HG02798 (cell line): ENCODE data around the gene ZNF860.

Experiments used
- ATAC-seq: cut with Tn5 transposase; IDR thresholded peaks from one replicate; pipeline ENCODE4 v1.9.1; 2021; ENCODE audit warnings: mild to moderate bottlenecking; ENCODE audit not compliant: unreplicated experiment, poor library complexity

ZNF860 gene

DNA sequence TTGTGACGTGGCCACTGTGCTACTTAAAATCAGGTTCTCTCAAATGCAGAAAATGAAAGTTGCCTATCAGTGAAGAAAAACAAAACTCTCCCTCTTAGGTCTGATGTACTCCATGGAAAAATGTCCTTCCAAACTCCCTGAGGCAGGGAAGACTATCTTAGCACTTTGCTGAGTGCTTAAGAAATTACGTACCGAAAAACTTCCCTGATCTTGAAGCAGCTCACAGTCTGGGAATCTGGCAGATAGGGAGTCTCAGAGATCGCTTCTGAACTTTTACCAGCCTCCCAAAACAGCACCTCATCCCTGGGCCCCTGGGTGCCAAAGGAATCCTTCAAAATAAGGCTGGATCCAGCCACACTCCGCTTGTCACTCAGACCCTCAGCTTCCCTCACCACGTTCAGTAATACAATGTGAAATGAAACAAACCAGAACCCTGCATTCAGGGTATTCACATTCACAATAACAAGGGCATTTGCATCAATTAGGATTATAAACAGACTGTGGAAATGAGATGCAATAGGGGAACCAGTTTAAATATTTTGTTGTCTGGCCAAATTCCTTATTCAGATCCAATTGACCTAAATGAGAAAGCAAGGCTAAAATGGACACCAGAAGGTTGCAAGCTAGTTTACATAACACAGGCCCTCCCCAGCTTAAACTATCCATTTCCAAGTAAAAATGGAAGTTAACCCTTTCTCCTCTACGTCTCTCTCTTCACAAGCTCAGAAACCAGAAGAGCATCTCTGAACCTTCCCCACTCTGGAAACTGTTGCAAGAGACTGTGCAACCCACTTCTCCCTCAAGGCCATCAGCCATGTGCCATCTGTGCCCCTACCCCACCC is 21.4 kb upstream of the ZNF860 start:
- peak; percentile 20 for ATAC-seq

DNA sequence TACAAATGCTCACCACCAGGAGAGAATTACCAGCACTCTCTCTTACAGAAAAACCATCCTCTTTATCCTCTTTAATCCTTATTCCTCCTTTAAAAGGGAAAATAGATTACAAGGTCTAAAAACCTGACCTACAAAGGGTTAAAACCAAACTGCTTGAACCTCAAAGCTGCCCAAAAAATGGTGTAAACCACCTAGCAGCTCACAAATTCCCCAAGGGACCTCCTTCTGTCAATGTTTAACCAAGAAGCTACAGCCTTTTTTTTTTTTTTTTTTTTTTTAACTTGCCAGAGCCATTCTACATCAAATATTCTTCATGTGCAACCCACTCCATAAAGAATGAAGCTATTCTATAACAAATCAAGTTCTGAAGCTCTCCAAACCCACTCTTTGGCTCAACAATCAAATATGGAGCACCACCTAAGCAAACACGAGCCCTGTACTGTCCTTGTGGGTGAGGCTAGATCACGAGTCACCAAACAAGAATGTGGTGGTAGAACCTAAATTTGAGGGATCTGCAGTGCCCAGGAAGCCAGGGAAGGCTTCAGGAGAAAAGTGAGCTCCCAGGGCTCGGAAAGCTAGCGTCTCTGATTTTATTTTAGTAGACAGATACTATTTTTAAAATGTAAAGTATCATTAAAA is 20.6 kb upstream of the ZNF860 start:
- ATAC-seq: peak; percentile 67

DNA sequence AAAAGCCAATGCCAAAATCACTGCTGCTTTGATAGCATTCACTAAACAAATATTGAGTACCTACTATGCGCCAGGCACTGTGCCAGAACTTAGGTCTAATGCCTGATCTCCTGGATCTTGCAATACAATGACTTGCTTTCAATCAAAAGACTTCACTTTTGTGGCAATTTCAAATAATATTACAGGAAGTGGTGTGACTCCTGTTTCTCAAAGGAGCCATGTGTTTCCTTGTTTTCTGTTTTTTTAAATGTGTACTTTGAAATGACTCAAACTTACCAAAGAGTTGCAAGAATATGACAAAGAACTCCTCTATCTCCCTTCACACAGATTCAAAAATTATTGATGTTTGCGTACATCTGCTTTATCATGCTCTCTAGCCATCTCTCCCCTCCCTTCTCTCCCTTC is 18.7 kb upstream of the ZNF860 start:
- ATAC-seq: no peak

DNA sequence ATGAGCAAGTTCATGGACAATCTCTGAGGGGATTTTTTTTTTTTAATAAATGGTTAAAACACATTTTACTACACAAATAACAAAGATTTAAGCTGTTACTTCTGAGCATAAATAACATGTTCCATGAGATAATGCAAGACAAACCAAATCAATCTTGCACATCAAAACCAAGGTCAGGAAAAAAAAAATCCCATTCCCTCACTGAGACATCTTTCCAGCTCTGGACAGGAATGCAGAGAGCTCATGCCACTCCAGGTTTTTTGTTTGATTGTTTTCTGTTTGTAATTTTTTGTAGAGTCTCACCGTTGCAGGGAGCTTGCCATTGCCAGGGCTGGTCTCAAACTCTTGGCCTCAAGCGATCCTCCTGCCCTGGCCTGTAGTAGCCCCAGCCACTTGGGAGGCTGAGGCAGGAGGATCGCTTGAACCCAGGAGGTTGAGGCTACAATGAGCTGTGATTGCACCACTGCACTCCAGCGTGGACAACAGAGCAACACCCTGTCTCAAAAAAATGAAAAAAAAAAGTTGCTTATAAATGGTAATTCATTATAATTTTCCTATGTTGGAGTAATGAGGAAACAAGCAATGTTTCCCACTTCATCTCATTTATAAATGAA is 14.5 kb upstream of the ZNF860 start:
- ATAC-seq: no peak

DNA sequence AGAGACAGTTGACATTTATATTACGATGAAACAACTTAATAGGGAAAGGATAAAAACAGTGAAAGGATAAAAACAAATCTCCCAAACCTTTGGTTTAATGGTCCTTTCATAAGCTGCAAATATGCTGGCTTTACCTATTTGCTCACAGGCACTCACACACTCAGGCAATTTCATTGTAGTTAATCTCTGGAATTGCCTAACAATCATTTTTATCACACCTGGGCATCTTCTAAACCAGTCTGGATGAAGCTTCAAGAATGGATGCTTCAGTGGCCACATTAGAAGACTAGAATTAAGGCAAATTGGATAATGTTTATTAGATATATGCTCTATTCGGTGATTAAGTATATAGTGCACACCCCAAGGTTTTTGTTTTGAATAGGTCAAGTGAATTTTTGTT is 14.0 kb upstream of the ZNF860 start:
- no peak for ATAC-seq

DNA sequence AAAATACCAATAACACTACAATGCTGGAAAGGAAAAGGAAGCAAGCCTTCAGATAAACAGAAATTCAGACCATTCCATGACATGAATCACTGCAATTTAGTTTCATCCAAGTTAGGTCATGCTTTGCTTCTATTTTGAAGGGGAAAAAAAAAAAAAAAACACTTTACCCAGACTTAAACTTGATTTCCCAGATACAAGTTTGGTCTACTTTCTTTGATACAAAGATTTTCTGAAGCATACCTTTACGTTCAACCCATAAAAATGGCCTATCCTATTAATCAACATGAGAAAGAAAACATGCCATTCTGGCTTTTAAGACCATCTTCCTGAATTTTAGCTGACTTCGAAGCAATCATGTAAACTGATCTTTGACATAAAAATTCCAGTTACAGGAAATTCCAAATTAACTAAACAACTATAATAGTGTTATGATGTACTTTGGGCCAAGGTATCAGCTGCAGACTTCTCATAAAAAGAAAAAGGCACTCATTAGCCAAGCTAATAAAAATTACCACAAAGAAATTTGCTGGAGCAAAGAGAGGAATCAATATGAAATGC is 13.1 kb upstream of the ZNF860 start:
- no peak for ATAC-seq

DNA sequence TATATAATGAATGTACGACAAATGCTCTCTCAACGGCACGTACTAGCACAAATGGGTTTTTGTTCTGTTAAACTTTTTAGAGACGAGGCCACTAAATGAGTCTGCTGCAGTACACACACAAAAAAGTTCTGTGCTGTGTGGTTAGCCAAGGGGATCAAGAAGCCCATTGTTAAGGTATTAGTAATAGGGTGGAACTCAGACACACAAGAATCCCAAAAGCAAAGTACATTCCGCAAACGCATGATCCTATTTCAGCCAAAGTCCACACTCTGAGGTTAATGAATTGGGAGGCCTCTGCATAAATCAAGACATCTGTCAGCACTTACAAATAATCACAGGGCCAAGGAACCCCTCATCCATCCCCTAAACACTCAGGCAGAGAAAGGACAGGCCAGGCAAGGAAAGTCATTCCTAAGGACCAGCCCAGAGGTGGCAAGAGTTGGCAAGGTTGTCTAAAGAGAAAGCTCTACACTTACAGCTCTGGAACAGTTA is 12.6 kb upstream of the ZNF860 start:
- ATAC-seq: no peak

DNA sequence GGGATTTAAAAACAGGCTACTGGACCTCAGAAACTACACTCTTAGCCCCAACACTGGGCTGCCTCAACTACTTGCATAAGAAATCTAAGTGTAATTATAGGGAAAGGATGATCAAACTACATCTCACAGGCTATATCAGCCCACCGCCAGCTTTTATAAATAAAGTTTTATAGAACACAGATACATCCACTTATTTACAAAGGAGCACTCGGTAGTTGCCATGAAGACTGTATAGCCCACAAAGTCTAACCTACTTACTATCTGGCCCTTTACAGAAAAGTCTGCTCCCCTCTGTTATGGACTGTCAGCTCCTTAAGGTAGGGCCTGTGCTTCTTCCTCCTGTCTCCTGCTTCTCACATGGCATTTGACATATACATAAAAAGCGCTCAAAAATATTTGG is 9.9 kb upstream of the ZNF860 start:
- no peak for ATAC-seq

DNA sequence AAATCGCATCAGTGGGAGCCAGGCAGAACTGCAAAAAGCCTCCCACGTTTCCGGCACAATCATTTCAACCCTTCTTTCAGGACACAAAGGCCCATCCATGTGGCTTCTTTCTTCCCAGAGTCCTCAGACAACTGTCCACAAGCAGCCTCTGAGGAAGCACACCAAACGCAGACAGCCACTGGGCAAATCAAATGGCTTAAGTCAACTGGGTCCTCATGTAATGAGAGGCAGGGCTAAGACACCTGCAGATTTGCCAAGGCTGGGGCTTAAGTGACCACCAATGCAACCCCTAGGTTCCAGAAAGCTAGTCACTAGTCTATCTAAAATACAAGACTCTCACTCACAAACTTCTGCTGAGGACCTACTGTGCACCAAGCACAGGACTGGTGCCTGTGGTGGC is 8.5 kb upstream of the ZNF860 start:
- no peak for ATAC-seq

DNA sequence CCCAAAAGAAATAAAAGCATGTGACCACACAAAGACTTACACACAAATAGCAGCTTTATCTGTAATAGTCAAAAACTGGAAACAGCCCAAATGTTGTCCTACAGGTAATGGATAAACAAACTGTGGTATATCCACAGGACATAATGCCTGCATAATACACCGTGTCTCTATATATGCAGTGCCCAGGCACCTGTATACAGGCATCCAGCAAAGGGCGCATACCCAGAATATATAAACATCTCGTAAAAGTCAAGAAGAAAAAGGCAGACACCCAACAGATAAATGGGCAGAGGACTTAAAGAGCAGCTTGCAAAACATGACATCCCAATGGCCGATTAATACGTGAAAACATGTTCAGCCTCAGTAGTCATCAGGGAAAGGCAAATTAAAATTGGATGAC is 7.7 kb upstream of the ZNF860 start:
- no peak for ATAC-seq

DNA sequence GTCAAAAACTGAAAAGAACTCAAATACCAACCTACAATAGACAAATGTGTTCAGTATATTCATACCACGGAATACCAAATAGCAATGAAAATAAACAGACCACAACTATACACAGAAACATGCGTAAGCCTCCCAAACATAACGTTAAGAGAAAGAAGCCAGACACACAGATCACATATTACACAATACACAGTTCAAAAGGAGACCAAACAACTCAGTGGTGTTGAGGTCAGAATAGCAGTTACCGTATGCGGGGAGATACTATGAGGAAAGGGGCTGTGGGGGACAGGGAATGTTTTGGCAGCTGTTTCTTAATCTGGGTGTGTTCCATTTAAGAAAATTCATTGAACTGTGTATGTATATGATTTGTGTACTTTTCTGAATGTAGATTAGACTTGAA is 7.1 kb upstream of the ZNF860 start:
- ATAC-seq: no peak

DNA sequence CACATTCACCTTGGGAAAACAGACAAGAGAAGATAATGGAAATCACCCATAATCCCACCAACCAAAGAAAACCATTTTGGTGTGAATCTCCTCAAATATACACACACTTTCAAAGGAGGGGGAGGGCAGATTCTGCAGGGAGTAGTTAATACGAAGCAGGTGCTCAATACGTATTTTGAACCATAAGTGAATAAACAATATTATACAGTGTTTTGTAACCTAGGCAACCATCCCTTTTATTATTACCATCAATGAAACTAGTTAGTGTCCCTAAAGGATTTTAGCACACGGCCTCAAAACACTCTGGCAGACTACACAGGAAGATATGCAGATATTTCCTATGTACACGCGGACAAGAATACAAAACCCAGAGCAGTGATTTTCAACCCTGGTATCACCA is 6.6 kb upstream of the ZNF860 start:
- ATAC-seq: no peak

DNA sequence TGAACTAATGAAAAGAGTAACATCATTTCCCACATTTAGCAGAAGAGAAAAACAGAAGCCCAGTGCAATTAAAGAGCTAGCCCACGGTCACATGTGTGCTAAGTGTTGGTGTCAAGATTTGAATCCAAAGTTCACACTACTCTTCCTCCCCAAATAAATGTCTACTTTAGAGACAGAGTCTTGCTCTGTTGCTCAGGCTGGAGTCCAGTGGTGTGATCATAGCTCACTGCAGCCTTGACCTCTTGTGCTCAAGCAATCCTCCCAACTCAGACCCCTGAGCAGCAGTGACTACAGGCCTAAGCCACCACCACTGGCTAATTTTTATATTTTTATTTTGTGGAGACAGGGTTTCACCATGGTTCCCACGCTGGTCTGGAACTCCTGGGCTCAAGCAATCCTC is 5.2 kb upstream of the ZNF860 start:
- ATAC-seq: no peak

DNA sequence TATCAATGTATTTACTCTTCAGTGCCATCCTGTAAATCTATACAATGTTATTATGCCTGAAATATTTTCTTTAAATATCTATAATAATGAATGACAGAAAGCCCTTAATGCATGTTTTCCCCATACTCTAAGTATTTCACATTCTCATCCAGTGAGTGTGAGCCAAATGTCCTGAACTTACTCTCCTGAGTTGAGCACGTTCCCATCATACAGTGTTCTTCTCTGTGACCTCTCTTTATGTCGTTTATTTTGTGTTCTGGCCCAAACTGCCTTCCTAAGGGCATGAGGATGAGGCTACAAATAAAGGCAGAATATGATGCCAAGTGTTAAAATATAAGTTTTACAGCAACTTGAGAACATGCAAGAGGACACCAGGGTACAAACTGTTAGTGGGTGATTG is 3.8 kb upstream of the ZNF860 start:
- ATAC-seq: no peak

DNA sequence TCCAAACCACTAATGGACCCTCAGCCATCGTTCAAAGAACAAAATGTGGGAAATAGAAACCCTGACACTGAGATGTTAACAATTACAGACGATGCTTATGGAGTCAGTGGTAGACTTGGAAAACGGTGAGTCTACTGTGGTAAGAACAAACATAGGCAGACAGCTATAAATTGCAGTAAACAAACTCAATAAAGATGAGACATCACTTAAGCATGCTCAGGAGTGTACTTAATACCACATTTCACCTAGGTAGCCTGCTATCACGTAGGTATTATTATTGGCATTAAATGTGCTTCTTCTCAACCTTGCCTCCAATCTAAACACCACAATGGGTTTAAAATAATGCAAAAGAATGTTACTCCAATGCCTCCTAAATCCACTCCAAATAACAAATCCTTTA is 3.0 kb upstream of the ZNF860 start:
- ATAC-seq: no peak

DNA sequence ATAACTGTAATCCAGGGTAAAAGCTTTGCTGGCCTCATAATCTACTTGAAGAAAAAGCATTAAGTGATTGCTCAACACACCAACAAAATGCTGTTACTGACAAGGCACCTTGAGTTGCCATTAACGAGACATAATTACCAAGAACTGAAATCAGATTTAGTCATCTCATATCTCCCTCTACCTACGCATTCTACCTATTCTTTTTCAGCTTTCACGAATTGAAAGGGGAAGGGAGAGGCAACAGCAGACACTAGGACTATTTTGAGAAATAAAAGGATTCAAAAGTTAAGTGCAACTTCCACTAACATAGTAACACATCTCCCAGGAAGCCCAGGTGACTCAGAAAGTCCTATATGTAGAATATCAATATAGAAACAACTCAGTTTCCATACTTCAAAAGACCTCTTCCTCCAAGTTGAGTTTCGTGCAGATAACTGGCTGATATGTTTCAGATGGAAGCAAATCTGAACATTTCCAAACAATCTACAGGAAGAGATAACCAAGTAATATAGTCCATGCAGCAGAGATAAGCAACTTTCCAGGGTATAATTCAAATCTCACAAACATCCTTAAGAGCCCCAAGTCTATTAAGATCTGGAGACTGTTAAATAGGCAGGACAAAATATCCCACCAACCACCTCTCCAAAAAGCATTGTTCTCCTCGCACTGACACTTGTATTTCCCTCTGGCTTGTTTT is 2.4 kb upstream of the ZNF860 start:
- peak; percentile 49 for ATAC-seq

DNA sequence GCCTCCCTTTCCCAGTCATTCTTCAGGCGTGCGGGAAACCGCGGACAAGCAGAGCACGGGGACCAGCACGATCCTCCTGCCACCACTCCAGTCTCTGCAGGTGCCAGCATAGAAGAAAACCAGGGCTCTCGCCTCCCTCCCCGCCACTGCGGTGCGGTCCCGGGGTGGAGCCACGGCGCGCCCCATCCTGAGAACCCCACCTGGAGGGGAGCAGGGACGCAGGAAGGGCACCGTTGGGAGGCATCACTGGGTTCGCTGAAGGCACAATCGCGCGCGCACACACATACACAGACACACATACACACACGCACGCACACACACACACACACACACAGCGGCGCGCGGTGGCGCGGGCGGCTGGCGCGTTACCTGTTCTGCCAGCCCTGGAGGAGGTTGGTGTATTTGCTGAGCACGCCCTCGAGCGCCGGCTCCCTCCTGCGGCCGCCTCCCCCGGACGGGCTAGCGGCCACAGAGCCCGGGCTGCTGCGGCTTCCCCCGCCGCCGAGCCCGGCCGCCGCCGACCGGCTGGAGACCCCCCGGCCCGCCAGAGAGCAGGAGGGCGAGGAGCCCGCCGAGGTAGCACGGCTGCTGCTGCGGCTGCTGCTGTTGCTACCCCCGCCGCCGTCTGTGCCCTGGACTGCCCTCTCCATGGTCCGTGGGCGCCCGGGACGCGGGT is 882 bp upstream of the ZNF860 start:
- ATAC-seq: no peak

DNA sequence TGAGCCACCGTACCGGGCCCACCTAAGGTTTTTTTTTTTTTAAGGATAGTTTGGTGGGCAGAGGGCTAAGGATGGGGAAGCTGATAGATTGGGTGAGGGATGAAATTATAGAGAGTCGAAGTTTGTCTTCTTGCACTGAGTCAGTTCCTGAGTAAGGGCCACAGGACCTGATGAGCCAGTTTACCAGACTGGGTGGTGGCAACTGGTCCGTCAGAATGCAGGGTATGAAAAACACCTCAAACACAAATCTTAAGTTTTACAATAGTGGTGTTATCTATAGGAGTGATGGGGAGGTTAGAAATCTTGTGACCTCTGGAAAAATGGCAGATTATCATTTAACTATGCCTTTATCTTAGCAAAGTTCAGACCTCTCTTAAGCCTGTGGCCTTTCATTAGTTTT is 2.8 kb downstream of the ZNF860 start:
- no peak for ATAC-seq

DNA sequence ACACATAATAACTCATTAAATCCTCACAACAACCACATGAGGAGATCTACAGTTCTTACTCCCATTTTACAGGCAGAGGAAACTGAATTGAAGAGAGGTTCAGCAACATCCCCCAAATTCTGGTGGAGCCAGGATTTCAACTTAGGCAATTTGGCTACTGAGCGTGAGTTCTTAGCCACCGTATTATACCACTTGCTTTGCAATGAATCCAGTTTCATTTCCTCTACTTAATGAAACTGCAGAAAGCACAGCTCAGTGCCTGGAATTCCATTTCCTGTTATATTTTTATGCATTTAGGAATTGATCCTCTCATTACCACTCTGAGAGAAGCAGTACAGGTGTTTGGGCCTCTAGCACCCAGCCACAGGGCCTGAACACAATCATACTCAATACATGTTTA is 4.3 kb downstream of the ZNF860 start:
- no peak for ATAC-seq

DNA sequence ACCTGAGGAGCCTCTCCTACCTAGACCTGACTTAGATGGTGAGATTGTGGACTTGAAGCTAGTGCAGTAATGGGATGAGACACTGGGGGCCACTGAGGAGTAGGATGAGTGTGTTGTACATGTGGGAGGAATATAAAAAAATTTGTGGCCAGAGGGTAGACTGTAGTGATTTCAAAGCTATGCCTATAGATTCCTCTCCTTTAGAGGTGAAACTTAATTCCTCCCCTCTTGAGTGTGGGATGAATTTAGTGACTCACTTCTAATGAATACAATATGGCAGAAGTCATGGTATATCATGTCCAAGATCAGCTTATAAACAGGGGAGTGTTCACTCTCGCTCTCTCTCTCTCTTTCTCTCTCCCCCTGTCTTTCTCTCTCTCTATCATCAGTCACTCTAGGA is 6.7 kb downstream of the ZNF860 start:
- ATAC-seq: no peak
